ENCODE measurements around the gene CCN5.

GRCh38 chr20:44700306-44700705 is 14.9 kb upstream of the CCN5 start:
- TF ChIP-seq ZBTB7A (IDR thresholded peaks at IDR 0.05; ENCODE audit: low read depth) = no peak
- TF ChIP-seq, protein P1, sequence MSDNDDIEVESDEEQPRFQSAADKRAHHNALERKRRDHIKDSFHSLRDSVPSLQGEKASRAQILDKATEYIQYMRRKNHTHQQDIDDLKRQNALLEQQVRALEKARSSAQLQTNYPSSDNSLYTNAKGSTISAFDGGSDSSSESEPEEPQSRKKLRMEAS (IDR thresholded peaks at IDR 0.05) = no peak
- no peak for TF ChIP-seq YY1 (IDR thresholded peaks at IDR 0.05; ENCODE audit: low read depth)
